H1 (cell line): ENCODE data around the gene POLR2H. TPM values are rescaled to one million over a fixed set of nuclear protein-coding genes. Genes with fewer than 3 reads are reported as not detected.

Source experiments
- CTCF ChIA-PET: fragments of 300-600 bp; sonication (Branson Sonifier 250); formaldehyde crosslinking; loops from one replicate; lab custom pipeline; 2021; ENCODE audit not compliant: partially characterized antibody; lab: Charles Lee
- POLR2A ChIA-PET: fragments of 300-600 bp; sonication (Branson Sonifier 250); formaldehyde crosslinking; loops from one replicate; lab custom pipeline; 2021; ENCODE audit warnings: inconsistent platforms; ENCODE audit not compliant: partially characterized antibody; lab: Charles Lee
- DNase-seq, 2 experiments: peaks; one replicate each; pipeline versions ENCODE4 v3.0.0 to v3.0.0-alpha.2; 2010 to 2022; ENCODE audit warnings: low spot score in 2 of 2, low read depth in 1 of 2, mixed read lengths in 1 of 2
- FAIRE-seq: peaks from 2 replicates; lab custom pipeline; 2011; peaks lifted over from hg19 to GRCh38; lab: Jason Lieb, UNC
- H2AFZ ChIP-seq: 2 replicates; pipeline ENCODE4 v1.8.1; 2012; ENCODE audit warnings: low read length, inconsistent platforms
- H2AK5ac ChIP-seq: 2 replicates; pipeline ENCODE4 v1.6.1; 2013; ENCODE audit warnings: low read depth, low read length
- H2BK120ac ChIP-seq: replicated peaks from 2 replicates; pipeline ENCODE3; 2013; ENCODE audit warnings: low read depth, low read length, inconsistent platforms
- H2BK12ac ChIP-seq: 2 replicates; pipeline ENCODE4 v1.6.1; 2013; ENCODE audit warnings: low read depth, low read length
- H2BK15ac ChIP-seq: 2 replicates; pipeline ENCODE4 v1.6.1; 2013; ENCODE audit warnings: low read length
- H2BK20ac ChIP-seq: 2 replicates; pipeline ENCODE4 v1.6.1; 2013; ENCODE audit warnings: low read length
- H2BK5ac ChIP-seq: 2 replicates; pipeline ENCODE4 v1.6.1; 2013; ENCODE audit warnings: low read depth, low read length
- H3K14ac ChIP-seq: 2 replicates; pipeline ENCODE4 v1.6.1; 2013; ENCODE audit warnings: inconsistent platforms; ENCODE audit not compliant: insufficient read length
- H3K18ac ChIP-seq: 2 replicates; pipeline ENCODE4 v1.6.1; 2013; ENCODE audit warnings: low read length; ENCODE audit errors: extremely low read depth
- H3K23ac ChIP-seq: 2 replicates; pipeline ENCODE4 v1.6.1; 2013; ENCODE audit warnings: inconsistent platforms; ENCODE audit not compliant: insufficient read length
- H3K23me2 ChIP-seq: 2 replicates; pipeline ENCODE4 v1.6.1; 2013; ENCODE audit warnings: low read depth, low read length
- H3K27ac ChIP-seq: 2 replicates; pipeline ENCODE4 v1.6.1; 2011; ENCODE audit warnings: low read depth, low read length, inconsistent platforms
- H3K27me3 ChIP-seq, 4 experiments: replicated peaks in 1 of 4; 1 replicate in 1 of 4; 2 replicates in 3 of 4; pipeline versions ENCODE4 v1.6.1 to v1.8.1; 2011 to 2013; ENCODE audit warnings: low read length in 3 of 4, mild to moderate bottlenecking in 3 of 4, inconsistent platforms in 2 of 4, mixed read lengths in 2 of 4, moderate library complexity in 1 of 4; ENCODE audit not compliant: control insufficient read depth in 3 of 4, insufficient read depth in 3 of 4; ENCODE audit errors: extremely low read depth in 1 of 4
- H3K36me3 ChIP-seq, 4 experiments: 2 replicates each; pipeline versions ENCODE4 v1.6.1 to v1.8.1; 2011 to 2013; ENCODE audit warnings: mild to moderate bottlenecking in 4 of 4, low read length in 3 of 4, moderate library complexity in 2 of 4, control low read depth in 1 of 4, inconsistent platforms in 1 of 4; ENCODE audit not compliant: insufficient read depth in 4 of 4, control insufficient read depth in 2 of 4
- H3K4ac ChIP-seq: replicated peaks from 2 replicates; pipeline ENCODE3; 2013; ENCODE audit warnings: low read length, low read depth, mixed read lengths, inconsistent platforms; ENCODE audit not compliant: insufficient read length
- H3K4me1 ChIP-seq, 4 experiments: replicated peaks in 1 of 4; 1 replicate in 1 of 4; 2 replicates in 3 of 4; pipeline versions ENCODE4 v1.6.1 to v1.8.1; 2011 to 2013; ENCODE audit warnings: low read length in 3 of 4, inconsistent platforms in 2 of 4, mixed read lengths in 1 of 4; ENCODE audit not compliant: insufficient read depth in 4 of 4, control insufficient read depth in 3 of 4
- H3K4me2 ChIP-seq, 2 experiments: 2 replicates each; pipeline versions ENCODE4 v1.6.1 to v1.8.1; 2011 to 2013; ENCODE audit warnings: low read depth in 2 of 2, low read length in 2 of 2, control low read depth in 1 of 2, inconsistent platforms in 1 of 2, mild to moderate bottlenecking in 1 of 2; ENCODE audit not compliant: insufficient read depth in 1 of 2
- H3K4me3 ChIP-seq, 4 experiments: fragments of 200-600, 300-600 bp in 1 of 4; sonication (generic), shearing (Covaris generic), sonication (Bioruptor Twin) in 1 of 4; 2 replicates each; pipeline versions ENCODE4 v1.5.1 to v1.8.1; 2011 to 2016; ENCODE audit warnings: low read length in 4 of 4, low read depth in 3 of 4, control low read depth in 2 of 4, inconsistent platforms in 2 of 4, mild to moderate bottlenecking in 2 of 4, mixed read lengths in 1 of 4, moderate library complexity in 1 of 4; ENCODE audit not compliant: insufficient read depth in 2 of 4; ENCODE audit errors: extremely low read depth in 1 of 4
- H3K56ac ChIP-seq: replicated peaks from 2 replicates; pipeline ENCODE3; 2013; ENCODE audit warnings: low read depth, mild to moderate bottlenecking, mixed read lengths, low read length, inconsistent platforms; ENCODE audit not compliant: insufficient read length
- H3K79me1 ChIP-seq: 2 replicates; pipeline ENCODE4 v1.6.1; 2013; ENCODE audit warnings: low read depth, low read length, control low read depth
- H3K79me2 ChIP-seq, 2 experiments: 2 replicates each; pipeline versions ENCODE4 v1.6.1 to v1.8.1; 2012 to 2013; ENCODE audit warnings: low read length in 2 of 2, mild to moderate bottlenecking in 2 of 2, inconsistent platforms in 1 of 2; ENCODE audit not compliant: insufficient read depth in 2 of 2, control insufficient read depth in 1 of 2
- H3K9ac ChIP-seq, 4 experiments: replicated peaks in 1 of 4; 1 replicate in 1 of 4; 2 replicates in 3 of 4; pipeline versions ENCODE4 v1.6.1 to v1.8.1; 2011 to 2013; ENCODE audit warnings: low read depth in 3 of 4, low read length in 3 of 4, control low read depth in 2 of 4, mild to moderate bottlenecking in 2 of 4, moderate library complexity in 2 of 4, inconsistent platforms in 1 of 4; ENCODE audit errors: extremely low read depth in 1 of 4
- H3K9me3 ChIP-seq, 2 experiments: 2 replicates each; pipeline versions ENCODE4 v1.6.1 to v1.8.1; 2012 to 2013; ENCODE audit warnings: mild to moderate bottlenecking in 2 of 2, moderate library complexity in 2 of 2, control low read depth in 1 of 2, inconsistent platforms in 1 of 2, low read depth in 1 of 2, low read length in 1 of 2, mixed read lengths in 1 of 2; ENCODE audit not compliant: insufficient read depth in 2 of 2
- H4K20me1 ChIP-seq, 2 experiments: replicated peaks in 1 of 2; 2 replicates each; pipeline versions ENCODE3 to v1.8.1; 2011 to 2013; ENCODE audit warnings: inconsistent platforms in 2 of 2, low read length in 2 of 2, mild to moderate bottlenecking in 1 of 2; ENCODE audit not compliant: insufficient read depth in 2 of 2, control insufficient read depth in 1 of 2
- H4K5ac ChIP-seq: 2 replicates; pipeline ENCODE4 v1.6.1; 2013; ENCODE audit warnings: low read length, low read depth, mixed read lengths, inconsistent platforms; ENCODE audit not compliant: insufficient read length
- H4K8ac ChIP-seq: 2 replicates; pipeline ENCODE4 v1.8.0; 2013; ENCODE audit warnings: mild to moderate bottlenecking, moderate library complexity, low read length, inconsistent platforms; ENCODE audit not compliant: insufficient read depth; ENCODE audit errors: extremely low read depth
- H4K91ac ChIP-seq: replicated peaks from 2 replicates; pipeline ENCODE3; 2013; ENCODE audit warnings: low read length, mixed read lengths, inconsistent platforms; ENCODE audit not compliant: insufficient read length
- BRCA1 ChIP-seq: IDR thresholded peaks from 2 replicates; pipeline ENCODE4 v1.6.1; 2012; ENCODE audit warnings: low read depth, low read length, improper control_type of control experiment
- CREB1 ChIP-seq: IDR thresholded peaks from 2 replicates; pipeline ENCODE4 v1.6.1; 2012; ENCODE audit warnings: inconsistent platforms
- EGR1 ChIP-seq: IDR thresholded peaks from 2 replicates; pipeline ENCODE4 v1.6.1; 2011; ENCODE audit warnings: low read depth, low read length, borderline replicate concordance
- KDM5A ChIP-seq: fragments of 200-600 bp; IDR thresholded peaks from 2 replicates; pipeline ENCODE4 v1.7.1; 2012; ENCODE audit warnings: mild to moderate bottlenecking, low read length, inconsistent platforms, mixed read lengths
- TAF7 ChIP-seq: optimal IDR thresholded peaks from 2 replicates; pipeline ENCODE3; 2011; ENCODE audit warnings: low read depth, mild to moderate bottlenecking, inconsistent platforms, low read length, moderate library complexity, borderline replicate concordance
- TCF12 ChIP-seq: IDR thresholded peaks from 2 replicates; pipeline ENCODE4 v1.6.1; 2011; ENCODE audit warnings: low read depth, mild to moderate bottlenecking, low read length
- WGBS, 2 experiments: shearing (Covaris generic) in 1 of 2; methylation state at CpG; one replicate each; pipeline versions ENCODE4 v1.1.6 to v1.1.7; 2013 to 2015; ENCODE audit warnings: low lambda C conversion rate in 2 of 2, mixed read lengths in 2 of 2, inconsistent platforms in 1 of 2, low coverage in 1 of 2, missing lambda C conversion rate in 1 of 2; ENCODE audit not compliant: insufficient replicate concordance in 2 of 2, insufficient coverage in 1 of 2, insufficient read length in 1 of 2; ENCODE audit errors: extremely low coverage in 1 of 2, missing lambda C conversion rate in 1 of 2; 5-methylcytosine and 5-hydroxymethylcytosine counted together
- polyA plus RNA-seq, 7 experiments: library from polyadenylated mRNA; depleted of rRNA in 3 of 7; stranded (reverse) in 5 of 7; unstranded in 2 of 7; fragments of >200 nt in 5 of 7; fragments of 200-250 nt in 2 of 7; gene quantifications; 1 replicate in 5 of 7; 2 replicates in 1 of 7; 4 replicates in 1 of 7; pipeline versions ENCODE4 v1.2.1 to v1.2.3, GENCODE V29; 2011 to 2013; ENCODE audit warnings: missing spikeins in 2 of 7, mixed read lengths in 2 of 7
- total RNA-seq: library from RNA; stranded (reverse); fragmentation: NEBNext Ultra II Directional; extraction: Animal tissue kit (Norgen Biotek cat#: 25700); gene quantifications from 2 replicates; pipeline ENCODE4 v1.2.1, GENCODE V29; 2021

POLR2H gene
- total and polyA plus RNA-seq, 2 of the 8 experiments (the other 6 are each of a cell fraction or from before 2014, with no cell fraction given) = 113 to 335 TPM

GRCh38 chr3:184354754-184355153, 6.8 kb upstream of the POLR2H start:
- no peak overlapping the region for H3K27ac ChIP-seq
- no peak overlapping the region for H4K91ac ChIP-seq
- peaks cover 7 to 42% (median 26%) of the 10 kb centered on the region in 4 experiments; a peak in 7 of 8 replicates for H3K36me3 ChIP-seq
- H2BK15ac ChIP-seq = no peak overlapping the region
- no peak overlapping the region for H2BK120ac ChIP-seq
- H3K4me3 ChIP-seq = no peak overlapping the region
- H3K23me2 ChIP-seq = no peaks in the 10 kb centered on the region
- FAIRE-seq = no peak
- H3K27me3 ChIP-seq = no peaks in the 10 kb centered on the region
- no peaks in the 10 kb centered on the region for H3K79me2 ChIP-seq
- H3K14ac ChIP-seq = no peak overlapping the region
- no peak overlapping the region for H2BK12ac ChIP-seq
- no peak for DNase-seq
- H4K8ac ChIP-seq = no peak overlapping the region
- H3K23ac ChIP-seq = no peak overlapping the region
- H3K56ac ChIP-seq = no peak overlapping the region
- no peaks in the 10 kb centered on the region for H3K79me1 ChIP-seq
- no peak overlapping the region for H2BK20ac ChIP-seq
- CTCF ChIA-PET = interaction anchor here (0.8 to 6.8 kb wide), 18 partner anchors 11 to 424 kb away, joined by 3 to 49 read pairs (median 3); no protein-coding TSS in a partner anchor
- WGBS, 2 experiments = 72% methylated on average over 5 of the region's 8 CpGs; no CpG with 5 or more reads in 1 of the 2 experiments
- H3K4me1 ChIP-seq = peaks cover 0 to 8% (median 5%) of the 10 kb centered on the region in 4 experiments; a peak in 2 of 7 replicates
- POLR2A ChIA-PET = interaction anchor here (1.0 to 3.4 kb wide), 7 partner anchors 9 to 39 kb away, joined by 3 to 13 read pairs (median 3); partner anchors contain the start of gene FAM131A
- H3K18ac ChIP-seq = no peak overlapping the region
- no peak overlapping the region for H2AFZ ChIP-seq
- H3K4ac ChIP-seq = no peak overlapping the region
- no peak overlapping the region for H4K5ac ChIP-seq
- no peak overlapping the region for H2AK5ac ChIP-seq
- H3K9me3 ChIP-seq = no peaks in the 10 kb centered on the region
- H2BK5ac ChIP-seq = no peak overlapping the region; the same call in 1 of the 2 replicates
- H3K4me2 ChIP-seq = no peak overlapping the region
- peaks cover 4 to 11% of the 10 kb centered on the region in 2 experiments for H4K20me1 ChIP-seq
- H3K9ac ChIP-seq = no peak overlapping the region
- TF ChIP-seq BRCA1 (no peak), TCF12 (no peak), KDM5A (no peak), EGR1 (no peak), CREB1 (no peak), TAF7 (no peak)
